NB4 (cell line): ENCODE data around the gene TMEM109.

Experiments
- DNase-seq: peaks from one replicate; pipeline ENCODE4 v3.0.0; 2010; ENCODE audit warnings: low read depth
- H3K4me3 ChIP-seq: one replicate; pipeline ENCODE4 v1.5.1; 2011; ENCODE audit warnings: mild to moderate bottlenecking, low read depth, low read length, moderate library complexity
- CTCF ChIP-seq: IDR thresholded peaks from one replicate; pipeline ENCODE4 v1.5.1; 2012; ENCODE audit warnings: low read depth, low read length
- MAX ChIP-seq: IDR thresholded peaks from 2 replicates; pipeline ENCODE4 v1.6.1; 2011; ENCODE audit warnings: low read depth, low read length
- MYC ChIP-seq: IDR thresholded peaks from 2 replicates; pipeline ENCODE4 v1.6.1; 2011; ENCODE audit warnings: low read depth, low read length
- POLR2A ChIP-seq: IDR thresholded peaks from 2 replicates; pipeline ENCODE4 v1.6.1; 2011; ENCODE audit warnings: mild to moderate bottlenecking; ENCODE audit not compliant: insufficient read length; ENCODE audit errors: extremely low read depth

Gene TMEM109

GRCh38 chr11:60918251-60918938, 4.4 kb downstream of the TMEM109 start:
- peak; percentile 23 for DNase-seq
- no peak for TF ChIP-seq MAX
- TF ChIP-seq CTCF = no peak
- H3K4me3 ChIP-seq = no peak overlapping the region

- TF ChIP-seq MAX (no peak), POLR2A (no peak), CTCF (no peak), MYC (no peak)
- H3K4me3 ChIP-seq = no peak overlapping the region
- DNase-seq = no peak
These were observed 4.9 kb downstream of the TMEM109 start for GRCh38 chr11:60918939-60919265.

- H3K4me3 ChIP-seq = no peak overlapping the region
- TF ChIP-seq POLR2A = no peak
- TF ChIP-seq MYC = no peak
- no peak for TF ChIP-seq MAX
- TF ChIP-seq CTCF = no peak
- peak; percentile 61 for DNase-seq
These were observed 5.4 kb downstream of the TMEM109 start for GRCh38 chr11:60919320-60919719.

- DNase-seq = no peak
- TF ChIP-seq MYC = no peak
- no peak for TF ChIP-seq POLR2A
- TF ChIP-seq MAX = no peak
- TF ChIP-seq CTCF = no peak
- H3K4me3 ChIP-seq = no peak overlapping the region
These were observed 6.0 kb downstream of the TMEM109 start for GRCh38 chr11:60919956-60920355.

GRCh38 chr11:60921259-60921658, 7.3 kb downstream of the TMEM109 start:
- no peak for DNase-seq
- TF ChIP-seq POLR2A (no peak), MAX (no peak), CTCF (no peak), MYC (no peak)
- no peak overlapping the region for H3K4me3 ChIP-seq
